ENCODE measurements around the gene ZNF385D. TPM values are rescaled to one million over a fixed set of nuclear protein-coding genes. Genes with fewer than 3 reads are reported as not detected.

Gene ZNF385D
- total and polyA plus RNA-seq, 8 donors, result 0.42 to 4.0 (median 1.1) TPM

DNA sequence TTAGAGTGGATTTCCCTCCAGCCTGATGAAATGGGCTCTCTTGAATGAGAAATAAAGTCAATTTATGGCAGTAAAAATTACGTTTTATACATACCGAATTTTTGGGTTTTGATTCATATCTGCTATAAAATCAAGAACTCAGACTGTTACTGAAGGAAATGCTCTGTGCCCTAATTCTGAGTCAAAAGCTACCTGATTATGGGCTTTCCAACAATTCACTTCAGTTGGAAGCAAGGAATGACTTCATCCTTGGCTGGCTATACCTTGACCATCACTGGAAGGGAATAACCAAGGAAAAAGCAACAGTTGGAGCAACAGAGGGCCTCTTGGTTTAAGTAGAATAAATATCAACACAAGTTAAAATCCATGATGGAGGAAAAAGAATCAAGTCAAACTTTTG lies 88.6 kb downstream of the ZNF385D start:
- TF ChIP-seq, protein P1, sequence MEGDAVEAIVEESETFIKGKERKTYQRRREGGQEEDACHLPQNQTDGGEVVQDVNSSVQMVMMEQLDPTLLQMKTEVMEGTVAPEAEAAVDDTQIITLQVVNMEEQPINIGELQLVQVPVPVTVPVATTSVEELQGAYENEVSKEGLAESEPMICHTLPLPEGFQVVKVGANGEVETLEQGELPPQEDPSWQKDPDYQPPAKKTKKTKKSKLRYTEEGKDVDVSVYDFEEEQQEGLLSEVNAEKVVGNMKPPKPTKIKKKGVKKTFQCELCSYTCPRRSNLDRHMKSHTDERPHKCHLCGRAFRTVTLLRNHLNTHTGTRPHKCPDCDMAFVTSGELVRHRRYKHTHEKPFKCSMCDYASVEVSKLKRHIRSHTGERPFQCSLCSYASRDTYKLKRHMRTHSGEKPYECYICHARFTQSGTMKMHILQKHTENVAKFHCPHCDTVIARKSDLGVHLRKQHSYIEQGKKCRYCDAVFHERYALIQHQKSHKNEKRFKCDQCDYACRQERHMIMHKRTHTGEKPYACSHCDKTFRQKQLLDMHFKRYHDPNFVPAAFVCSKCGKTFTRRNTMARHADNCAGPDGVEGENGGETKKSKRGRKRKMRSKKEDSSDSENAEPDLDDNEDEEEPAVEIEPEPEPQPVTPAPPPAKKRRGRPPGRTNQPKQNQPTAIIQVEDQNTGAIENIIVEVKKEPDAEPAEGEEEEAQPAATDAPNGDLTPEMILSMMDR (IDR thresholded peaks at IDR 0.05), result no peak
- Histone ChIP-seq H3K27ac (no peak overlapping the region), H3K4me1 (no peaks in the 10 kb centered on the region), H3K36me3 (no peaks in the 10 kb centered on the region), H3K9me3 (no peaks in the 10 kb centered on the region), H3K4me3 (no peak overlapping the region), H3K27me3 (peaks cover 0 to 2% (median 0%) of the 10 kb centered on the region in 4 donors)
- intact Hi-C loops (cut with DNase I), result no loop called here
- WGBS, 2 donors, result 70 to 79% methylated on average over 2 of the region's 2 CpGs
- ATAC-seq, result no peak
- no peak for DNase-seq
- no peak for FAIRE-seq

DNA sequence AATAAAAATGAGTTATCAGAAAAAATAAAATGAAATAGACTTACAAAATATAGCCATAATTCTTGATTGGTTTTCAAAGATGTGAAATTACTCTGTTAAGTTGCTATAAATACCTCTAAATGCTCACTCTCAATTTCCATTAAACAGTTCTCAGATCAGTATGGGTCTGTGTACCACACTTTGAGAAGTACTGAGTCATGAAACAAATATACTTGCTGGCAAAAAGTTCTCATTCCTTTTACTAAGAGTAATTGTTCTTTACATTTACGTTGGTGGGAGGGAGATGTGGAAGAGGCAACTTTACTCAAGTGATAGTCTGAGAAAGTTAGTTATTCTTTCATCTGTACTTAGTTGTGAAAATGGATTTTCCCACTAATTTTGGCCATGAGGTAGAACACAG lies 96.3 kb downstream of the ZNF385D start:
- Histone ChIP-seq H3K27me3 (peaks cover 0 to 2% (median 0%) of the 10 kb centered on the region in 4 donors), H3K4me1 (no peaks in the 10 kb centered on the region), H3K9me3 (no peaks in the 10 kb centered on the region), H3K4me3 (no peak overlapping the region), H3K27ac (no peak overlapping the region), H3K36me3 (no peaks in the 10 kb centered on the region)
- FAIRE-seq (no peak), DNase-seq (no peak), ATAC-seq (no peak)
- WGBS, 2 donors, result 37 to 43% methylated on average over 1 of the region's 1 CpG
- TF ChIP-seq, protein P1 (IDR thresholded peaks at IDR 0.05), result no peak
- intact Hi-C loops (cut with DNase I), result no loop called here

DNA sequence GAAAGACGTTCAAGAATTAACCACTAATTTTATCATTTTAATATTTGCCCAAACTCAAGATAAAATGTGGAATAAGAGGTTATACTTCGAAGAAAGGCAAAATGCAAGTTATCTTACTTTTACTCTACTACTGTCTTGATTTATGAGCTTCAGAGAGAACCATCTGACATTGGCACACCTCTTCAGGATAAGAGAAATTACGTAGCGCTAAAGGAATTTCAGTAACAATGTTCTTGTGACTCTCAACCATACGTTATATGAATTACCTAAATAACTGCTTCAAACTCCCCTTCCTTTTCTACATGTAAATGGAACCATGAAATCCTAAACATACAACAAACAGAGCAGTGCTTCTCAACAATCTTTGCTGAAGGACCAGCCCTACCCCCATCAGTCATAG lies 96.8 kb downstream of the ZNF385D start:
- FAIRE-seq (no peak), DNase-seq (no peak), ATAC-seq (no peak)
- Histone ChIP-seq H3K36me3 (no peaks in the 10 kb centered on the region), H3K27ac (no peak overlapping the region), H3K4me3 (no peak overlapping the region), H3K27me3 (peaks cover 0 to 2% (median 0%) of the 10 kb centered on the region in 4 donors), H3K4me1 (no peaks in the 10 kb centered on the region), H3K9me3 (no peaks in the 10 kb centered on the region)
- intact Hi-C loops (cut with DNase I), result no loop called here
- WGBS, 2 donors, result 59 to 70% methylated on average over 5 of the region's 5 CpGs
- TF ChIP-seq, protein P1 (IDR thresholded peaks at IDR 0.05), result no peak

DNA sequence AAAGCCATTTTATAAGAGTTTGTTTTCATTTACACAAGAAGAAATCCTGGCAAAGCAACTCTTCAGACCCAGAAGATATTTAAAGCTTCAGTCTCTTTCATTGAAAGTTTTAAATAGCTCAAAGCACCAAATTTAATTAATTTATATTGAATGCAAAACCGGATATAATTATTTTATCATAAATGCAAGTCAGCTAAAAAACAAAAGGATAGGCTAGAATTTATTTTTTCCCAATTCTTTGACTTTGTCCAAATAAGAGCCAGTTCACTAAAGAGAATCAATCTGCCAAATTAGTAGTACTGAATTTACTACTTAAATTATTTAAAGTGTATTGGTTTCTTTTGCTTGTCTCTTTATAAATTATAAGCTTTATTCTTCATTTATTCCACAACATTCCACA lies 101.5 kb downstream of the ZNF385D start:
- intact Hi-C loops (cut with DNase I), result no loop called here
- DNase-seq (no peak), ATAC-seq (no peak), FAIRE-seq (no peak)
- no peak overlapping the region for H3K27ac ChIP-seq
- H3K4me3 ChIP-seq, result no peak overlapping the region
- WGBS, 2 donors, result 42 to 48% methylated on average over 1 of the region's 1 CpG
- no peaks in the 10 kb centered on the region for H3K27me3 ChIP-seq
- TF ChIP-seq, protein P1 (IDR thresholded peaks at IDR 0.05), result no peak
- H3K9me3 ChIP-seq, result no peaks in the 10 kb centered on the region
- peaks cover 0 to 9% (median 8%) of the 10 kb centered on the region in 3 donors for H3K4me1 ChIP-seq
- no peaks in the 10 kb centered on the region for H3K36me3 ChIP-seq

DNA sequence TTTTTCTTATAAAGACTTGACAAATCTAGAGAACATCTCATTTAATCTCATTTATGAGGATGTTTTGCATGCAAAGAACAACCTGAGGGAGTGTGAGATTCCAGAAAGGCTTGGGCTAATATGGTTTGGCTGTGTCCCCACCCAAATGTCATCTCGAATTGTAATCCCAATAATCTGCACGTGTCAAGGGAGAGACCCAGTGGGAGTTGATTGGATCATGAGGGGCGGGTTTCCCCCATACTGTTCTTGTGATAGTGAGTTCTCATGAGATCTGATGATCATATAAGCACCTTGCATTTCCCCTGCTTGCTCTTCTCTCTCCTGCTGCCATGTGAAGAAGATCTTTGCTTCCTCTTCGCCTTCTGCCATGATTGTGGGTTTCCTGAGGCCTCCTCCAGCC lies 103.0 kb downstream of the ZNF385D start:
- Histone ChIP-seq H3K4me3 (no peak overlapping the region), H3K36me3 (no peaks in the 10 kb centered on the region), H3K9me3 (no peaks in the 10 kb centered on the region), H3K27ac (no peak overlapping the region), H3K27me3 (no peaks in the 10 kb centered on the region), H3K4me1 (peaks cover 0 to 9% (median 9%) of the 10 kb centered on the region in 3 donors)
- intact Hi-C loops (cut with DNase I), result no loop called here
- ATAC-seq (no peak), DNase-seq (no peak), FAIRE-seq (no peak)
- WGBS, 2 donors, result 60 to 64% methylated on average over 4 of the region's 4 CpGs
- TF ChIP-seq, protein P1 (IDR thresholded peaks at IDR 0.05), result no peak

Data from pancreas (tissue), 10 donors.